Measurements from ENCODE around the gene KRT14.
A peak's percentile ranks its signal among the peaks of the same experiment; 100 is the strongest.
"Not testable (repeated sequence)": the region's sequence is repeated elsewhere in the genome, so short reads cannot be mapped to it uniquely, and the experiment has no call there.

Gene KRT14

GRCh38 chr17:41544491-41544892 lies 42.2 kb downstream of the KRT14 start:
- TF ChIP-seq, protein P1, sequence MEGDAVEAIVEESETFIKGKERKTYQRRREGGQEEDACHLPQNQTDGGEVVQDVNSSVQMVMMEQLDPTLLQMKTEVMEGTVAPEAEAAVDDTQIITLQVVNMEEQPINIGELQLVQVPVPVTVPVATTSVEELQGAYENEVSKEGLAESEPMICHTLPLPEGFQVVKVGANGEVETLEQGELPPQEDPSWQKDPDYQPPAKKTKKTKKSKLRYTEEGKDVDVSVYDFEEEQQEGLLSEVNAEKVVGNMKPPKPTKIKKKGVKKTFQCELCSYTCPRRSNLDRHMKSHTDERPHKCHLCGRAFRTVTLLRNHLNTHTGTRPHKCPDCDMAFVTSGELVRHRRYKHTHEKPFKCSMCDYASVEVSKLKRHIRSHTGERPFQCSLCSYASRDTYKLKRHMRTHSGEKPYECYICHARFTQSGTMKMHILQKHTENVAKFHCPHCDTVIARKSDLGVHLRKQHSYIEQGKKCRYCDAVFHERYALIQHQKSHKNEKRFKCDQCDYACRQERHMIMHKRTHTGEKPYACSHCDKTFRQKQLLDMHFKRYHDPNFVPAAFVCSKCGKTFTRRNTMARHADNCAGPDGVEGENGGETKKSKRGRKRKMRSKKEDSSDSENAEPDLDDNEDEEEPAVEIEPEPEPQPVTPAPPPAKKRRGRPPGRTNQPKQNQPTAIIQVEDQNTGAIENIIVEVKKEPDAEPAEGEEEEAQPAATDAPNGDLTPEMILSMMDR (conservative IDR thresholded peaks at IDR 0.05), result no peak
- no peak overlapping the region for H3K27ac ChIP-seq

DNA sequence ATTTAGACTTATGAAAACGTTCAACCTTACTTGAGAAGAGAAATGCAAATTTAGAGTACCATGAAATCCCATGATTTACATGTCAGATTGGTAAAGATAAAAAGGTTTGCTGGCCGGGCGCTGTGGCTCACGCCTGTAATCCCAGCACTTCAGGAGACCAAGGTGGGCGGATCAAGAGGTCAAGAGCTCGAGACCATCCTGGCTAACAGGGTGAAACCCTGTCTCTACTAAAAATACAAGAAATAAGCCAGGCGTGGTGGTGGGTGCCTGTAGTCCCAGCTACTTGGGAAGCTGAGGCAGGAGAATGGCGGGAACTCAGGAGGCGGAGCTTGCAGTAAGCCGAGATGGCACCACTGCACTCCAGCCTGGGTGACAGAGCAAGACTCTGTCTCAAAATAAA lies 43.9 kb downstream of the KRT14 start:
- H3K27ac ChIP-seq, result not testable (repeated sequence)

DNA sequence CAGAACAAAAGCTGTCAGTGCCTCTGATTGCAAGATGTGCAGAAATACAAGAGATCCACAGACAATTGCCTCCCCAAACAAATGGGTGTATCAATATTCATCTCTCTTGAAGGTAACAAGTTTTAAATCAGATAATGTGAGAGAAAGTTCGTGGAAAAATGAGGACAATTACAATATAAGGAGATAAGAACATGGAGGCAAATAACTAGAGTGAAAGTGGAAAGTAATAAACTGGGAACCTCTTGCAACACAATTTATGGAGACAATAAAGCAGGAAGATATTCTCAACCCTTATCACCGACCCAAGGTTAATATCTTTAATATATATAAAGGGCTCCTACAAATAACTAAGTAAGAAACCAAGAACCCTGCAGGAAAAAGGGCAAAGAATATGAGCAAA lies 44.3 kb downstream of the KRT14 start:
- no peak overlapping the region for H3K27ac ChIP-seq
- TF ChIP-seq, protein P1 (conservative IDR thresholded peaks at IDR 0.05), result no peak

DNA sequence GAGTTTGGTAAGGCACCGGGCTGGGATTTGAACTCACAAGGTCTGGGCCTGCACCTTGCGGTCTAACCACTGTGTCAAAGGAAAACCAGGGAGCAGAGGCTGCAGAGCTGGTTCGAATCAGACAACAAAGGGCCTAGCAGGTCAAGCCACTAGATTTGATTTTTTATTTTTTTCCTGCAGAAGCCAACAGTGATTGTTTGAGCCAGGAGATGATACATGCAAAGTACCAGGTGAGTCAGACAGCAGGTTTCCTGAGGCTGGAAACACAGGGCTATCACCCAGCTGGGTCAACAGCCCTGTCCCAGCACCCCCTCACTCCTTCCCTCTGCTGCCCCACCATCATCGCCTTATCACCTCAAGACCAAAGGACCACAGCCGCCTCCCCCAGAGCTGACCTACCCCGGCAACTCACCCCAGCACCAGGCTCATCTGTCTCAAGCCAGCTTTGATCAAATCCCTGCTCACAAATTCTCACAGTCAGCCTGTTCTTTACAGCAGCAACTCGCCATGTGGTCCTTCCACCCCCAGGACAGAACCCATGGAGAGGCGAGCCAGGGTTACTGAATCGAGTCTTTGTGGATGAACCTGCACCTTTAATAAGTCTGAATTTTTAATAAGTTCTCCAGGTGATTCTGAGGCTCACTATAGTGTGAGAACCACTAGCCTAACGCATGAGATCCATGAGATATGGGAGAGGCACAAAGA lies 45.6 kb downstream of the KRT14 start:
- peak overlapping the region; percentile 66; the same call in 1 of the 2 replicates for H3K27ac ChIP-seq
- TF ChIP-seq, protein P1 (conservative IDR thresholded peaks at IDR 0.05), result no peak

- H3K27ac ChIP-seq, result peak overlapping the region; percentile 66; the same call in 1 of the 2 replicates
- TF ChIP-seq, protein P1 (conservative IDR thresholded peaks at IDR 0.05), result no peak
These were observed 46.6 kb downstream of the KRT14 start for GRCh38 chr17:41539979-41540701.

DNA sequence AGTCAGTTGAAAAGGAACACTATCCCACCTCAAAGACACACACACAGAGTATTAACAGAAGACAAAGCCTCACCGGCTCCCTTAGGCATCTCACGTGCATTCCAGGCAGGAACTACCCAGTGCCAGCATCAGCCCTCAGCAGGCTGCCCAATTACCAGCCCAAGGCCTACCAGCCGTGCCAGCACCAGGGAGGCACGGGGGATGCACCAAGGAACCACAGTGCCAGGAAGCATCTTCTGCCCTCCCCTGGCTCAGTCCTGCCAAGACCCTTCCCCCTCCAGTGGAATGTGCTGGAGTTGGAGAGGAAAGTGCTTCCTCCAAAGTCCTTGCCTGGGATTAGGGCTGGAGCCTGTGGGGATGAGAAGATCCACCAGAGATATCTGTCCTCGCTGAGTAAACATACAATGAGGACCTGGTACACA lies 47.6 kb downstream of the KRT14 start:
- TF ChIP-seq, protein P1 (conservative IDR thresholded peaks at IDR 0.05), result no peak
- peak overlapping the region; percentile 66 for H3K27ac ChIP-seq

- peak overlapping the region; percentile 66 for H3K27ac ChIP-seq
- TF ChIP-seq, protein P1 (conservative IDR thresholded peaks at IDR 0.05), result no peak
These were observed 48.1 kb downstream of the KRT14 start for GRCh38 chr17:41538565-41538991.

GRCh38 chr17:41537990-41538389 lies 48.7 kb downstream of the KRT14 start:
- TF ChIP-seq, protein P1 (conservative IDR thresholded peaks at IDR 0.05), result no peak
- peak overlapping the region; percentile 66; the same call in 1 of the 2 replicates for H3K27ac ChIP-seq

Measured in VCaP (cell line).